ENCODE results near the gene SLC25A6. TPM values are rescaled to one million over a fixed set of nuclear protein-coding genes. Genes with fewer than 3 reads are reported as not detected.
"Not testable (repeated sequence)": the region's sequence is repeated elsewhere in the genome, so short reads cannot be mapped to it uniquely, and the experiment has no call there.

SLC25A6 gene
- total RNA-seq, result 312 and 392 TPM in 2 replicates

DNA sequence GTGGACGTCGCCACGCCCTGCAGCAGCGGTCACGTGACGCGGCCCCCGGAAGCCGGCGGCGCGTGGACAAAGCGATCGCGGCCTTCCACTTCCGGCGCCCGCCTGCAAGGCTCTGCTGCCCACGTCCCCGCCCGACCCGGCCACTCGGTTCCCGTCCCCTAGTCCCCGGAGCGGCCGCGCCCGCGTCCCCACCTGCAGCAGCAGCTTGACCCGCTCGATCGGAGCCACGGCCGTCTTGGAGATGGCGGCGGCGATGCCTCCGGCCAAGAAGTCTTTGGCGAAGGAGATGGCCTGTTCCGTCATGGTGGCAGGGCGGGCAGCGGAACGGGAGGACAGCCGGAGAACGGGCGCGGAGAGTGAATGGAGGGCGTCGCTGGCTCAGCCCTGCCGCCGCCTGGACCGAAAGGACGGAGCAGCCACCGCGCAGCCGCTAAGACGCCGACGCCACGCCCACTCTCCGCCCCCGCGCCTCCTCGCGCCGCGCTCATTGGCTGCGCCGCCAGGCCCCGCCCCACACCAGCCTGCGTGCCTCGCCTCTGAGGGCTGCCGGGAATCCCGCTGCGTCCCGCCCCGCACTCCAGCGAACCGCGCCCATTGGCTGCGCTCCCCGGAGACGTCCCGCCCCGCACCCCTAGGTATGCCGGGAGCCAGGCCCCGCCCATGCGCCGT lies at the start of gene SLC25A6:
Gene SLC25A6 (minus strand): TSS at position 407 of the 669 bp plus-strand sequence. CDS start 104 bp downstream, at position 303.
- DNase-seq (ENCODE audit: extremely low read depth, low read depth, low spot score), result peak; percentile 47

DNA sequence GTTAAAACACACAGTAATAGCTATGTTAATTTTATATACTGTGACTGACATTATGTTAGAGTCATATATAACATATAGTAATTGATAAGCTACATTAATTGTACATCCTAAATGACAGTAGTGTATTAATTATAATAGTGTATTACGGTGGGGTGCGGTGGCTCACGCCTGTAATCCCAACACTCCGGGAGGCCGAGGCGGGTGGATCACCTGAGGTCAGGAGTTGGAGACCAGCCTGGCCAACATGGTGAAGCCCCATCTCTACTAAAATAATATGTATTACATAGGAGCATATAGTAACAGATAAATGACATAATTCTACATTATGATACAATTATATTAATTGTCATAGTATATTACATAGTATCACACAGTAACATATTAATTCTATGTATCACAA lies 48.6 kb upstream of the SLC25A6 start:
- no peak for DNase-seq (ENCODE audit: extremely low read depth, low read depth, low spot score)

DNA sequence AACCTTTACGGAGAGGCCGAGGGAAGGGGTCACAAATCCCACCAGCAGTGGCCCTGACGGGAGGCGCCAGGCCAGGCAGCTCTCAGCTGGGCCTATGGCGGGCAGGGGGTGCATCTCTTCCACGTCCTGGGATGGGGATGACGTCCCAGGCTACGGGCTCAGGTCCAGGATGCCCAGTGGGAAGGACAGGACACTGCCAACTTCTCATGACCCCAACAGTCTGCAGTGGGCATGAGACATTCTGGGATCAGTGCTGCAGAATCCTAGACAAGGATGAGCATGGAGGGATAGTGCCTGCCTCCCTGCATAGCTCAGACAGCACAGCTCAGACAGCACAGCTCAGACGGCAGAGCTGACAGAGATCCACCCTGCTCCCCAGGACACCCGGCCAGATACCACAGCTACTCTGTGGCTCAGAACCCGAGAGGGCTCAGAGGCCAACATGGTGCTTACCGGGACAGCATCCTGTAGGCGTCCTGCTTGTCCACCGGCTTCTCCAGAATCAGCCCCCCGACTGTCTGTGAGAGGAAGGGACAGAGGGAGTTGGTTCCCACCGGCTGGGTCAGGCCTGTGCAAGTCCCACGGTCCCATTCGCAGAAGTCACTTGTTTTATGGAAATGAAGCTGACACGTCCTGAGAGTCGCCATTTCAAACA lies 43.5 kb upstream of the SLC25A6 start:
- no peak for DNase-seq (ENCODE audit: extremely low read depth, low read depth, low spot score)

DNA sequence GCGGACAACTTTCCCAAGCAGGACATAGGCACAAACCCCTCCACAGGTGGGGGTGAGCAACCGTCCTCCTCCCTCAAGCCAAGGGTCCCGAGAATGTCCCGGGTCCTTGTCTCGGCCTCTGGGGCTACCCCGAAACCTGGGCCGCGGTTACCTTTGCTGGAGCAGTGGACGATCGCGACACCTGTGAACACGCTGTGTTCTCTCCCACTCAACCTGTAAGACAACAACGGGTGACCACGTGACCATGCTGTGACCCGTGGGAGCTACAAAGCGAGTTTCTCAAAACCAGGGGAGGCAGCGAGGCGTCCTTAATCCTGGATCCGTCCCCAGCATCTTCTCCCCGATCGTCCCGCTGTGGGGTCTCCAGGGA lies 42.9 kb upstream of the SLC25A6 start:
- no peak for DNase-seq (ENCODE audit: extremely low read depth, low read depth, low spot score)

DNA sequence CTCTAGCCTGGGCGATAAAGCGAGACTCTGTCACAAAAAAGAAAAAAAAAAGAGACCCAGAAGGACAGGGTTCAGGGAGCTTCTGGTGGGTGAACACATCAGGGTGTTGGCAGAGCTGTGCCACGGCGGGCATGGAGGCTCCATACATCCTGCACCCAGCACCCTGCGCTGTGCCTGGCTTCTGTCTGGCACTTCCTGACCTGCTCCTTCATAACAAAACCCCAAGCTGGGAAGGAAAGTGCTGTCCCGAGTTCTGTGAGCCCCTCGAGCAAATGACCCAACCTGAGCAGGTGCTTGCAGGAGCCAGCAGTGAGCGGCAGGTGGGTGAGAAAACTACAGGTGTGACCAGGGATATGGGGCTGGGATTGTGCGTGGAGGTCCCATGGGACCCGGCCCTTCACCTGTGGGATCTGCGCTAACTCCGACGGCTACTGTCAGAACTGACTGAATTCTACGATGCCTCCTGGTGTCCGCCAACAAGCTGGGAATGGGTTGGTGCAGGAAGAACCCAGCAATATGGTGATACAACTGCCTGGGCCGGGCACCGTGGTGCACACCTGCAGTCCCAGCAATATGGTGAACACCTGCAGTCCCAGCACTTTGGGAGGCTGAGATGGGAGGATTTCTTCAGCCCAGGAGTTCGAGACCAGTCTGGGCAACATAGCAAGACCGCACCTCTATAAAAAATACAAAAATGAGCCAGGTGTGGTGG lies 41.9 kb upstream of the SLC25A6 start:
- no peak for DNase-seq (ENCODE audit: extremely low read depth, low read depth, low spot score)

DNA sequence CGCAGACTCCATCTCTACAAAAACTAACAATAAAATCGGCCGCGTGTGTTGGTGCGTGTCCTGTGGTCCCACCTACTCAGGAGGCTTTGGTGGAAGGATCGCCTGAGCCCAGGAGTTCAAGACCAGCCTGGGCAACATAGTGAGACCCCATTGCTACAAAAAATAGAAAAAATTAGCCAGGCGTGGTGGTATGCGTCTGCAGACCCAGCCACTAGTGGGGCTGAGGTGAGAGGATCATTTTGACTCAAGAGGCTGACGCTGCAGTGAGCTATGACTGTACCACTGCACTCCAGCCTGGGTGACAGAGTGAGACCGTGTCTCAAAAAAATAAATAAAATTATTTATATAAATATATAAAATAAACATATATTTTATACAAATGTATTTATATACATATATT lies 38.5 kb upstream of the SLC25A6 start:
- DNase-seq (ENCODE audit: extremely low read depth, low read depth, low spot score), result no peak

DNA sequence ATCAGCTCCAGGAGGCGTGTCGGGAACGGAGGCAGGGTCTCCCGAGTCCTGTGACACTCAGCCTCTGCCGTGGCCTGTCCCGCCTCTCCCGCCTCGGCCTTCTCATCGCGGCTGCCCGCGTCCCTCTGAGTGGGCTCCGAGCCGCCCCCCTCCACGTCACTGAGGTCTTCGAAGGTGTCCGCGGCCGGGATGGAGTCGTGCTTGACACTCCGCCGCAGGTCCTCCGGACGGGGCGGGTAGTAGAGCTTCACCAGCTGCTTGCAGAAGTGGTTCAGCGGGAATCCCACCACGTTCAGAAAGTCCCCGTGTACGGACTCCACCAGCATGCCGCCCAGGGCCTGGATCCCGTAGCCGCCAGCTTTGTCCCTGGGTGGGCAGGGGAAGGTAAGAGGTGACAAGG lies 35.8 kb upstream of the SLC25A6 start:
- no peak for DNase-seq (ENCODE audit: extremely low read depth, low read depth, low spot score)

DNA sequence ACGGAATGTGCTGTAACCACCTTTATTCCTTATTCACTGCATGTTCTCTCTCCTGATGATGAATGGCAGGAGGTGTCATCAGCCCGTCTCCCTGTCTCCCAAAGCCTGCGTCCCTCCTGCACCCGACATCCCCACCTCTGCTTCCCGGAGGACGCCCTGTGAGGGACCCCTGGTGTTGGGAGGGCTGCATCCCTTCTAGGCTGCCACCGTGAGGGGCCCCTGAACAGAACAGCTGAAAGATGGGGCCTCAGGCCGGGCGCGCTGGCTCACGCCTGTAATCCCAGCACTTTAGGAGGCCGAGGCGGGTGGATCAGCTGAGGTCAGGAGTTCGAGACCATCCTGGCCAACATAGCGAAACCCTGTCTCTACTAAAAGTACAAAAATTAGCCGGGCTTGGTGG lies 34.4 kb upstream of the SLC25A6 start:
- not testable (repeated sequence) for DNase-seq (ENCODE audit: extremely low read depth, low read depth, low spot score)

DNA sequence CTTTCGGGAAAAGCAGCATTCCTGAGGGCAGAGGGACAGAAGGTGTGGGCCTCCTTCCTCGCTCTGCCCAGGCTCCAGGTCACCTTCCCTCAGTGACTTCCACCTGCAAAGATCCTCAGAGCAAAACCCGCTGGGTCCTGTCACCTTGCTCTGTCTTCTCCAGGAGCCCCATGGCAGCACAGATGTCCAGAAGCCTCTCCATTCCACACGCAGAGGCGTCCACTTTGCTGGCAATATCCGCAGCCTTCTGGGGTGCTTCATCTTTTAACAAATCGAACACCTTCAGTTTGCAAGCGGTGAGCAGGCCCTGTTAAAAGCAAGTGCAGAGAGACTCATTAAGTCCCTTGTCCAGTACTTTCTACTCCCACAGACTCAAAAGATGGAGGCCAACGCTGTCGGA lies 33.5 kb upstream of the SLC25A6 start:
- DNase-seq (ENCODE audit: extremely low read depth, low read depth, low spot score), result no peak

DNA sequence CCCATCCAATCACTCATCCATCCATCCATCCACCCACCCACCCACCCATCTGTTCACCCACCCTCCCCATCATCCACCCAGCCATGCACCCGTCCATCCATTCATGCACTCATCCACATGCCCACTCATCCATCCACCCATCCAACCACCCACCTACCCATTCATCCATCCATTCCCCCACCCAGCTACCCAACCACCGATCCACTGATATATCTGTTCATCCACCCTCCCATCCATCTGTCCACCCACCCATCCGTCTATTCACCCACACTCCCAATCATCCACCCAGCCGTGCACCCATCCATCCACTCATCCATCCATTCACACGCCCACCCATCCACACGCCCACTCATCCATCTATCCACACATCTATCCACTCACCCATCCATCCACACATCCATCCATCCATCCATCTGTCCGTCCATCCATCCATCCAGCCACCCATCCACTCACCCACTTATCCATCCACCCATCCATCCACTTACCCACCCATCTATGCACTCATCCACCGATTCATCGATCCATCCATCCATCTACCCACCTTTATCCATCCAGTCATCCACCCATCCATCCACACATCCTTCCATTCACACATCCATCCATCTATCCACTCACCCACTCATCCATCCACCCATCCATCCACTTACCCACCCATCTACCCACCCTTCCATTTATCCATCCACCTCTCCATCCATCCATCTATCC lies 32.4 kb upstream of the SLC25A6 start:
- no peak for DNase-seq (ENCODE audit: extremely low read depth, low read depth, low spot score)

DNA sequence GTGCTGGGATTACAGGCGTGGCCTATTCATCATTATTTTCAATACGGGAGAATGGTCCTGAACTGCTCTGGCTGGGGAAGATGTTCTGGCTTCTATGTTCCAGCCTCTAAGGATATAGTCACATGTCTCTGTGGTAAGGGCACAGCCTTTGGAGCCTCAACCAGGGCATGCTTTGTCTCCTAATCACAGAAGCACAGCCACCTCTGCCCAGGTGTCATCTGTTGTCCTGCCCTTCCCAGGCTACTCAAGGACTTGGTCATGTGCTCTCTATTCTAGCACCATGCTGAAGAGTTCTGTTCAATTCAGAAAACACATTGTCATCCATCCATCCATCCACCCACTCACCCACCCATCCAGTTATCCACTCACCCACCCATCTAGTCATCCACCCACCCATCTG lies 31.3 kb upstream of the SLC25A6 start:
- DNase-seq (ENCODE audit: extremely low read depth, low read depth, low spot score), result no peak

DNA sequence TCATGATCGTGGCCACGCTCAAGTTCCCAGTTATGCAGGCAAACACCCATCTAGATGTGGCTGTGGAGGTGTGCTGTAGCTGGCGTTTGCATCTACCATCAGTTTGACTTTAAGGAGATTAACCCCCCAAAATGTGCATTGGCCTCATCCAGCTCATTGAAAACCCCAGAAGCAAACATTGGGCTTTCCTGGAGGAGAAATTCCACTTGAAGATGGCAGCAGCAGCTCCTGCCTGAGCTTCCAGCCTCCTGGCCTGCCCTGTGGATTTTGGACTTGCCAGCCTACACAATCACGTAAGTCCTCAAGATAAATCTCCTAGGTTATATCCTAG lies 30.2 kb upstream of the SLC25A6 start:
- no peak for DNase-seq (ENCODE audit: extremely low read depth, low read depth, low spot score)

DNA sequence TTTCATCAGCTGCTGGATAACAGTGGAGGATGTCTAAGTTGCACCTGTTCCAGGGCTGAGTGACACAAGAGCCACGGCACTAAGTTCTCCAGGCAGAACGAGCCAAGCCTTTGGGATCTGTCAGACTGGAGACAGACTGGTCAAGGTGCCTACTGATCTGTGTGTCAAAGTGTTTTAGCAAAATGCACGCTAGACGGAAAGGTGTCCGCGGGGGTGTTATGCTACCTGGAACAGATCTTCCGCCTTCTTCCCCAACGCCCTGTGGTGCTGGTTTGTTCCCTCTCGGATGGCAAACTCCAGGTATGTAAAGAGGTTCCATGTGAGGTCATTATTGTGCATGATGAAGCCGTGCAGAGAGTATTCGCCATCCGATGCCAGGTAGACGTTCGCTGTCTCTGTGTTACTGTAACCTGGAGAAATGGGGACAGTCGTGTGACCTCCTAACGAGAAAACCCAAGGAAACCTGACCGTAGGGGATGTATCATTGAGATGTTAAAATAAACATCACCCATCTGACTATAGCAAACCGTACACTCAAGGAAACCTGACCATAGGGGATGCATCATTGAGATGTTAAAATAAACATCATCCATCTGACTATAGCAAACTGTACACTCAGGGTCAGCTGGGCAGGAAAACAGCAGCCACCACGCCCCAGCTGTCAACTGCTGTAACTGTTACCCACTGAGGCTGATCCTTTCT lies 29.7 kb upstream of the SLC25A6 start:
- no peak for DNase-seq (ENCODE audit: extremely low read depth, low read depth, low spot score)

DNA sequence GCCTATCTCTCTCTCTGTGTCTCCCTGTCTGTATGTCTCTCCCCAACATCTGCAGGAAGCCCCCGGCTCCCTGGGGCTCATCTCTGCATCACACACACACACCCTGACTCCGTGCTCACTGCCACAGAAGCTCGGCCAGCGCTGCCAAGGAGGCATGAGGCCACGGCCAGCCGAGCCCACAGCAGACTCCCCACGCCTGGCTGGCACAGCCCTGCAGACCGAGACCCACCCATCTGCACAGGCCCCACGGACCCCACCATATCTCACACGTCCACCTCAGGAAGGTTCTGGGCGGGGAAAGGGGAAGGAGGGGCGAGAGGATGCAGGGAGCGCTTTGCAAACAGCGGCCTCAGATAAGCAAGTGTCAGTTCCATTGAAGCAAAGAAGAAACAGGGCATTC lies 28.5 kb upstream of the SLC25A6 start:
- DNase-seq (ENCODE audit: extremely low read depth, low read depth, low spot score), result no peak

DNA sequence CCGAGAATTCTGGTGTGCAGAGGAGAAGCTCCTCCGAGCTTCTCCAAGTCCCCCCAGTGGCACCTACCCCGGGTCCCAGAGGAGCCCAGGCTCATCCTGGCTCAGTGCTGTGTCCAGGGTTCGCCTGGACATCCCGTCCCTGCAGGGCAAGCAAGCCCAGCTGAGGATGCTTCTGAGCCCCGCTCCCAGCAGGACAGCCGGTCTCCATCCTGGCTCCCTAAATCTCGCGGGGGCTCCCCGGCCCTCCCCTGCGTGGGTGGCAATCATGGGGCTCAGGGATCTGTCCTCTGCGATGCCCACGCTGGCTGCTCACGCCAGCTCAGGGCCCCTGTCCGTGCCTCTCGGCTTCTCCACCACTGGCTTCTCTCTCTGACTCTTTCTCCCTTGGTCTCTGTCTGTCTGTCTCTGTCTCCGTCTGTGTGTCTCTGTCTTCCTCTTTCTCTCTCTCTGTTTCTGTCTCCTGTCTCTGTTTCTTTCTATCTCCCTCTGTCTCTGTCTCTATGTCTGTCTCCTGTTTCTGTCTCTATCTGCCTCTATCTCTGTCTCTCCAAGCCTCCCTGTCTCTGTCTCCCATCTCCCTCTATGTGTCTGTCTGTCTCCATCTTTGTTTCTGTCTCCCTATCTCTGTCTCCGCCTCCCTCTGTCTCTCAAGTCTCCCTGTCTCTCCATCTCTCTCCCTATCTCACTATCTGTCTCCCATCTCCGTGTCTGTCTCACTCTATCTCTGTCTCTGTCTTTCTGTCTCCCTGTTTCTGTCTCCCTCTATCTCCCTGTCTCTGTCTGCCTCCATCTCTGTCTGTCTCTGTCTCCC lies 27.8 kb upstream of the SLC25A6 start:
- DNase-seq (ENCODE audit: extremely low read depth, low read depth, low spot score), result no peak

DNA sequence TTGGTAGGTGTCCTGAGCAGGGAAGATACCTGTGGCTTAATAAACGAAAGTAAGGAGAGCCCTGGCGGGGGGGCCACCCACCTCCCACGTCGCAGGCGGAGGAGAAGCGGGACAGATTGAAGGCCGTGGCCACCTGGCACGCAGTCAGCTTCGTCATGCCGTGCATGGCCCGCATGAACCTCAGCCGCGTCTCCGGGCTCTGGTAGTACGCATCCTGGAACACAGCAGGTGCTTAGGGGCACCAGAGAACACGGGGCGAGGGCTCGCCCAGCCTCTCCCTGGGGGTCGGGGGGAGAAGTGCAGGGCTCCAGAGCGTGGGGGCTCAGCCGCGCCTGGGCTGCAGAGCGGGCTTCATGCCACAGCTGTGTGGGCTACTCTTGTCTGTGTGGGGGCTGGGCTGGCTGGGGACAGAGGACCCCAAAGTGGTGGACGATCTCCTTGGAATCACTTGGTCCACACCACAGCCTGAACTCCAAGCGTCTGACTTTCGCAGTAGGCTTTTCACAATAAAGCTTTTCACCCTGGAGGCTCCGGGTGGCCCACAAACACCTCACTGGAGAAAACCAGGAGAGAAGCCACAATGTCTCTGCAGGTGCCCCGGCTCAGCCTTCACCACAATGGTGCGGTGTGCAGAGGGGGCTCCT lies 27.1 kb upstream of the SLC25A6 start:
- no peak for DNase-seq (ENCODE audit: extremely low read depth, low read depth, low spot score)

DNA sequence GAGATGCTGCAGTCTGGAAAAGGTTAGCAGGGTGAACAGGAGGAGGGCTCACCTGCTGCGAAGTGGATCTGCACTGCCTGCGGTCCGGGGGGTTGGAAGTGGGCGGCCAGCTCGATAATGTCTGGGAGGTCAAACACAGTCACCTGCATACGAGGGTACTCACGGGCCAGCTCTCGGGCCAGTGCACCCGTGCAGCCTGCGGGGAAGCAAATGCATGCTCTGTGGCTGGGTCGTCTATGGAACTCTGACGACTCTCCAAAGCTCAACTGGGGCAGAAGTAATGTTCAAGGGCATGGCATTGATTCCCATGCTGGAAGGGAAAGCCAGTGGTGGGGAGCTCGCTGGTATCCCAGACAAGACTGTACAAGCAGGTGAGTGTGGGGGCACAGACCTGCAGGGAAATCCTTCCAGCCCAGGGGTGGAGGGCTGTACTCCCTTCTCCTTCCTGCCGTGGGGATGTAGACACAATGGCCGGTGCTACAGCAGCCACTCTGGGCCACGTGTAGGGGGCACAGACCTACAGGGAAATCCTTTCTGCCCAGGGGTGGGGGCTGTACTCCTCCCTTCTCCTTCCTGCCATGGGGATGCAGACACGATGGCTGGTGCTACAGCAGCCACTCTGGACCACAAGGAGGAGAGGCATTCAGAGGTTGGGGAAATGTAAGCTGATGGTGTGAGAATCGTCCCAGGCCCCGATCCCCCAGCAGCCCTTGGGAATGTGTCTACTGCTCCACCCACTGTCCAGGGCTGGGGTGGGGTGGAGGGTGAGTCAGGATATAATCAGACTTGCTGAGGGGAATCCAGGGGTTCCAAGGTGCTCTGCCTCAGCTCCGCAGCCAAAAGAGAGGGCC lies 26.2 kb upstream of the SLC25A6 start:
- DNase-seq (ENCODE audit: extremely low read depth, low read depth, low spot score), result no peak

DNA sequence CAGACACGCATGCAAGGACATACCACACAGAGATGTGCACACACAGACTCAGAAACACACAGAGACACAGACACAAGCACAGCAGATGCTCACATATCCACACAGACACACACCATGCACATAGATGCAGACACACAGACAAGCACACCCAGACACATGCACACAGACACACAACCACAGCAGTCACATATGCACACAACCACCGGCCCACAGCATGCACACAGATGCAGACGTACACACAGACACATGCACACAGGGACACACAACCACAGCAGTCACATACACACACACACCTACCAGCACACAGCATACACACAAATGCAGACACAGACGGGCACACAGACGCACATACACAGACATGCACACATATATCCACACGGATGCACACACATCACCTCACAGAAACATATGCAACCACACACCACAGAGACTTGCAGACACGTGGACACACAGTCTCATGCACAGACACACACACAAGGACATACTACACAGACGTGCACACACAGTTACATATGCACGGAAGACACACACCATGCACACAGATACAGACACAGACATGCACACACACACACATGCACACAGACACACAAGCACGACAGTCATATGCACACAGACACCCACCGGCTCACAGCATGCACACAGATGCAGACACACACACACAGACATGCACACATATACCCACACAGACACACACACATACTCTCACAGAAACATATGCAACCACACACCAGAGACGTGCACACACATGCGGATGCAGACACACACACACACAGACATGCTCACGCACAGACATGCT lies 25.2 kb upstream of the SLC25A6 start:
- DNase-seq (ENCODE audit: extremely low read depth, low read depth, low spot score), result no peak
